HEK293 (cell line): ENCODE data around the gene SNRPD2.

Experiments used
- CTCF ChIA-PET: fragments of 350-600 bp; formaldehyde crosslinking; extraction: SDS; loops from one replicate; lab custom pipeline; 2021; ENCODE audit warnings: antibody characterized with exemption; lab: Yijun Ruan, JAX
- POLR2A ChIA-PET: fragments of 300-600 bp; formaldehyde crosslinking; extraction: SDS; loops from one replicate; lab custom pipeline; 2020; ENCODE audit warnings: antibody characterized with exemption, inconsistent platforms; lab: Yijun Ruan, JAX
- H3K27ac ChIP-seq: fragments of 200-500 bp; sonication (Bioruptor generic); 2 replicates; pipeline ENCODE4 v1.5.1; 2014; ENCODE audit warnings: low read depth, low read length, control low read depth, inconsistent platforms; ENCODE audit errors: extremely low read depth
- H3K36me3 ChIP-seq, 2 experiments: fragments of 200-500 bp in 1 of 2; sonication (Bioruptor generic) in 1 of 2; 1 replicate in 1 of 2; 2 replicates in 1 of 2; pipeline ENCODE4 v1.5.1; 2014 to 2017; ENCODE audit warnings: inconsistent platforms in 2 of 2, low read length in 2 of 2; ENCODE audit not compliant: control insufficient read depth in 2 of 2, insufficient read depth in 1 of 2
- H3K4me1 ChIP-seq: fragments of 200-500 bp; sonication (Bioruptor generic); 2 replicates; pipeline ENCODE4 v1.5.1; 2014; ENCODE audit warnings: mild to moderate bottlenecking, low read length, inconsistent platforms; ENCODE audit not compliant: control insufficient read depth, insufficient read depth
- H3K4me3 ChIP-seq: 2 replicates; pipeline ENCODE4 v1.5.1; 2011; ENCODE audit warnings: low read depth, mild to moderate bottlenecking, control low read depth, low read length, moderate library complexity
- H3K9me3 ChIP-seq: fragments of 200-500 bp; sonication (Bioruptor generic); 2 replicates; pipeline ENCODE4 v1.5.1; 2014; ENCODE audit warnings: low read depth, low read length, inconsistent platforms; ENCODE audit not compliant: control insufficient read depth, insufficient read depth
- GFI1B ChIP-seq: fragments of 450-650 bp; formaldehyde crosslinking; IDR thresholded peaks from 2 replicates; pipeline ENCODE4 v1.5.1; 2016; ENCODE audit warnings: missing biosample characterization, missing genetic modification characterization
- HIC1 ChIP-seq: fragments of 450-650 bp; formaldehyde crosslinking; IDR thresholded peaks from 2 replicates; pipeline ENCODE4 v1.5.1; 2016; ENCODE audit warnings: missing biosample characterization, missing genetic modification characterization
- IKZF3 ChIP-seq: fragments of 450-650 bp; IDR thresholded peaks from 2 replicates; pipeline ENCODE4 v1.5.0; 2018; ENCODE audit warnings: missing biosample characterization, mild to moderate bottlenecking, missing genetic modification characterization, moderate library complexity
- KLF8 ChIP-seq: fragments of 450-650 bp; formaldehyde crosslinking; IDR thresholded peaks from 2 replicates; pipeline ENCODE4 v1.5.1; 2016; ENCODE audit warnings: missing biosample characterization, missing genetic modification characterization
- PATZ1 ChIP-seq: fragments of 450-650 bp; formaldehyde crosslinking; IDR thresholded peaks from 2 replicates; pipeline ENCODE4 v1.5.1; 2016; ENCODE audit warnings: missing biosample characterization, missing genetic modification characterization
- SCRT1 ChIP-seq: fragments of 450-650 bp; formaldehyde crosslinking; IDR thresholded peaks from 2 replicates; pipeline ENCODE4 v1.5.1; 2016; ENCODE audit warnings: missing biosample characterization, missing genetic modification characterization, borderline replicate concordance
- ZBTB1 ChIP-seq: fragments of 450-650 bp; formaldehyde crosslinking; IDR thresholded peaks from 2 replicates; pipeline ENCODE4 v1.5.1; 2016; ENCODE audit warnings: missing biosample characterization, missing genetic modification characterization
- ZBTB11 ChIP-seq: fragments of 450-650 bp; formaldehyde crosslinking; conservative IDR thresholded peaks from 2 replicates; pipeline ENCODE4 v1.5.1; 2016; ENCODE audit warnings: low read depth, missing biosample characterization, missing genetic modification characterization
- ZEB2 ChIP-seq: fragments of 450-650 bp; formaldehyde crosslinking; IDR thresholded peaks from 2 replicates; pipeline ENCODE4 v1.5.1; 2016; ENCODE audit warnings: missing biosample characterization, missing genetic modification characterization
- ZFP69B ChIP-seq: fragments of 450-650 bp; formaldehyde crosslinking; IDR thresholded peaks from 2 replicates; pipeline ENCODE4 v1.5.1; 2016; ENCODE audit warnings: missing biosample characterization, missing genetic modification characterization
- ZNF10 ChIP-seq: fragments of 450-650 bp; formaldehyde crosslinking; IDR thresholded peaks from 2 replicates; pipeline ENCODE4 v1.5.1; 2017; ENCODE audit warnings: missing biosample characterization, missing genetic modification characterization
- ZNF157 ChIP-seq: fragments of 450-650 bp; formaldehyde crosslinking; IDR thresholded peaks from 2 replicates; pipeline ENCODE4 v1.5.1; 2016; ENCODE audit warnings: missing biosample characterization, missing genetic modification characterization
- ZNF19 ChIP-seq: fragments of 450-650 bp; formaldehyde crosslinking; IDR thresholded peaks from 2 replicates; pipeline ENCODE4; 2016; ENCODE audit warnings: missing biosample characterization, missing genetic modification characterization, low read depth
- ZNF239 ChIP-seq: fragments of 450-650 bp; formaldehyde crosslinking; IDR thresholded peaks from 2 replicates; pipeline ENCODE4 v1.5.1; 2016; ENCODE audit warnings: missing biosample characterization, missing genetic modification characterization
- ZNF302 ChIP-seq: fragments of 450-650 bp; formaldehyde crosslinking; IDR thresholded peaks from 2 replicates; pipeline ENCODE4 v1.5.1; 2016; ENCODE audit warnings: missing biosample characterization, missing genetic modification characterization, low read depth
- ZNF341 ChIP-seq: fragments of 450-650 bp; formaldehyde crosslinking; IDR thresholded peaks from 2 replicates; pipeline ENCODE4; 2016; ENCODE audit warnings: low read depth, missing biosample characterization, missing genetic modification characterization
- ZNF37A ChIP-seq: fragments of 450-650 bp; IDR thresholded peaks from 2 replicates; pipeline ENCODE4 v1.5.1; 2018; ENCODE audit warnings: missing biosample characterization, missing genetic modification characterization
- ZNF398 ChIP-seq: fragments of 450-650 bp; formaldehyde crosslinking; IDR thresholded peaks from 2 replicates; pipeline ENCODE4 v1.5.1; 2017; ENCODE audit warnings: missing biosample characterization, missing genetic modification characterization
- ZNF433 ChIP-seq: fragments of 450-650 bp; formaldehyde crosslinking; IDR thresholded peaks from 2 replicates; pipeline ENCODE4 v1.5.1; 2016; ENCODE audit warnings: missing biosample characterization, missing genetic modification characterization, low read depth
- ZNF548 ChIP-seq: fragments of 450-650 bp; formaldehyde crosslinking; IDR thresholded peaks from 2 replicates; pipeline ENCODE4 v1.5.1; 2016; ENCODE audit warnings: missing biosample characterization, missing genetic modification characterization
- ZNF585B ChIP-seq: fragments of 450-650 bp; formaldehyde crosslinking; IDR thresholded peaks from 2 replicates; pipeline ENCODE4 v1.5.1; 2016; ENCODE audit warnings: missing biosample characterization, missing genetic modification characterization
- ZNF626 ChIP-seq: fragments of 450-650 bp; sonication (Bioruptor Pico); formaldehyde crosslinking; IDR thresholded peaks from 2 replicates; pipeline ENCODE4 v1.5.1; 2018; ENCODE audit warnings: missing biosample characterization, missing genetic modification characterization, inconsistent platforms
- ZNF660 ChIP-seq: fragments of 450-650 bp; IDR thresholded peaks from 2 replicates; pipeline ENCODE4 v1.5.1; 2018; ENCODE audit warnings: missing biosample characterization, mild to moderate bottlenecking, missing genetic modification characterization
- ZNF707 ChIP-seq: fragments of 450-650 bp; formaldehyde crosslinking; IDR thresholded peaks from 2 replicates; pipeline ENCODE4 v1.5.1; 2016; ENCODE audit warnings: missing biosample characterization, missing genetic modification characterization
- ZNF843 ChIP-seq: fragments of 450-650 bp; formaldehyde crosslinking; IDR thresholded peaks from 2 replicates; pipeline ENCODE4 v1.5.1; 2016; ENCODE audit warnings: missing biosample characterization, missing genetic modification characterization

SNRPD2 gene

GRCh38 chr19:45701676-45702075 lies 9.9 kb upstream of the SNRPD2 start:
- no peak for TF ChIP-seq ZNF157
- no peak for TF ChIP-seq ZNF626 (tag by site-specific recombination)
- peak; percentile 58; the same call in 1 of the 2 replicates for TF ChIP-seq ZNF10 (tag by site-specific recombination)
- POLR2A ChIA-PET: interaction anchor here (0.7 to 3.5 kb wide), 5 partner anchors 9 to 118 kb away, joined by 3 to 14 read pairs (median 6); partner anchors contain the start of genes FBXO46, QPCTL and SNRPD2
- Histone ChIP-seq H3K9me3 (no peaks in the 10 kb centered on the region), H3K4me1 (no peaks in the 10 kb centered on the region), H3K27ac (no peak overlapping the region), H3K36me3 (peaks cover 28 to 40% of the 10 kb centered on the region in 2 experiments; a peak in 2 of 3 replicates), H3K4me3 (no peak overlapping the region)
- CTCF ChIA-PET: interaction anchor here (8.2 kb wide), 1 partner anchor 8 kb away, joined by 65 read pairs; the partner anchor contains the start of genes QPCTL and SNRPD2

- peak overlapping the region; percentile 82 for H3K27ac ChIP-seq
- peaks cover 31 to 49% of the 10 kb centered on the region in 2 experiments; a peak in 2 of 3 replicates for H3K36me3 ChIP-seq
- ChIA-PET CTCF (interaction anchor here (0.5 to 9.8 kb wide), 41 partner anchors 8 to 1456 kb away, joined by 3 to 121 read pairs (median 5); partner anchors contain the start of genes FBXO46 and SIX5), POLR2A (interaction anchor here (0.6 to 9.9 kb wide), 17 partner anchors 8 to 124 kb away, joined by 3 to 111 read pairs (median 7); partner anchors contain the start of genes FBXO46 and SIX5)
- no peaks in the 10 kb centered on the region; the same call in 1 of the 2 replicates for H3K4me1 ChIP-seq
- H3K9me3 ChIP-seq: no peaks in the 10 kb centered on the region
- peak overlapping the region; percentile 82 for H3K4me3 ChIP-seq
- TF ChIP-seq HIC1 (no peak), ZEB2 (tag by site-specific recombination) (0 out of 2 replicates have a peak, but pooled peaks have one; percentile 39), ZNF37A (tag by site-specific recombination) (no peak), ZNF707 (tag by site-specific recombination) (no peak), SCRT1 (no peak), GFI1B (tag by site-specific recombination) (no peak), ZFP69B (tag by site-specific recombination) (peak; percentile 63; the same call in 1 of the 2 replicates), PATZ1 (tag by site-specific recombination) (peak; percentile 29; the same call in 1 of the 2 replicates), ZBTB1 (tag by site-specific recombination) (no peak), IKZF3 (tag by site-specific recombination) (peak; percentile 96), ZNF843 (no peak), ZNF398 (peak; percentile 67), ZNF585B (no peak), ZNF239 (tag by site-specific recombination) (no peak), KLF8 (no peak), ZNF660 (tag by site-specific recombination) (peak; percentile 66; the same call in 1 of the 2 replicates), ZNF433 (no peak), ZNF548 (tag by site-specific recombination) (no peak), ZNF341 (tag by site-specific recombination) (peak; percentile 91), ZBTB11 (0 out of 2 replicates have a peak, but pooled peaks have one; percentile 35), ZNF302 (no peak), ZNF19 (no peak)
These were observed 1.5 kb upstream of the SNRPD2 start for GRCh38 chr19:45693106-45693788.
